HFF-Myc (cell line): ENCODE measurements around the gene FMOD.

Experiments
- DNase-seq: peaks from one replicate; pipeline ENCODE4 v3.0.0-alpha.2; 2011; ENCODE audit warnings: low read depth; ENCODE audit errors: extremely low read depth
- H3K4me3 ChIP-seq: replicated peaks from 2 replicates; pipeline ENCODE4 v1.5.1; 2011; ENCODE audit warnings: low read depth, mild to moderate bottlenecking, control low read depth, low read length
- CTCF ChIP-seq: IDR thresholded peaks from 2 replicates; pipeline ENCODE4 v1.5.1; 2012; ENCODE audit warnings: mild to moderate bottlenecking, low read depth, low read length, control low read depth; ENCODE audit errors: missing control alignments

Gene FMOD

GRCh38 chr1:203371288-203371687, 20.4 kb upstream of the FMOD start:
- no peak for TF ChIP-seq CTCF

DNA sequence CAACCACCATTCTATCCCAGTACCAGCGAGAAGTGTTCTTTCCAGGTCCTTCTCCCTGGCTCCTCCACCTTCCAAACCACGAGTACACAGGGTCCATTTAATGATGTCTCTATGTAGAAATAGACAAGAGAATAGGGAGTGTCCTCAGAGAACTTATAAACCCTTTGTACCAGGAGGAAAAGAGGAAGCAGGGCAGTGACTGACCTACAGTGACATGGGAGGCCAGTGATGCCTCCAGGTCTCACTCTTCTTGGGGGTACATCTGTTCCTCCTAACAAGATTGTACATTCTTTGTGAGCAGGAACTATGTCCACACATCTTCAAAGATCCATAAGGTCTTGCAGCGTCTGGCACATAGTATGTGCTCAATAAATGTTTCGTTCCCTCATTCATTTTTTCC, 18.7 kb upstream of the FMOD start:
- no peak overlapping the region for H3K4me3 ChIP-seq
- DNase-seq, result no peak

More at GRCh38 chr1:203371288-203371687, 20.4 kb upstream of the FMOD start:
- H3K4me3 ChIP-seq, result no peak overlapping the region
- no peak for DNase-seq

GRCh38 chr1:203368624-203369451, 17.9 kb upstream of the FMOD start:
- no peak overlapping the region for H3K4me3 ChIP-seq
- DNase-seq, result peak; percentile 58
- TF ChIP-seq CTCF, result peak; percentile 41

More for the DNA sequence above, 18.7 kb upstream of the FMOD start:
- TF ChIP-seq CTCF, result no peak

DNA sequence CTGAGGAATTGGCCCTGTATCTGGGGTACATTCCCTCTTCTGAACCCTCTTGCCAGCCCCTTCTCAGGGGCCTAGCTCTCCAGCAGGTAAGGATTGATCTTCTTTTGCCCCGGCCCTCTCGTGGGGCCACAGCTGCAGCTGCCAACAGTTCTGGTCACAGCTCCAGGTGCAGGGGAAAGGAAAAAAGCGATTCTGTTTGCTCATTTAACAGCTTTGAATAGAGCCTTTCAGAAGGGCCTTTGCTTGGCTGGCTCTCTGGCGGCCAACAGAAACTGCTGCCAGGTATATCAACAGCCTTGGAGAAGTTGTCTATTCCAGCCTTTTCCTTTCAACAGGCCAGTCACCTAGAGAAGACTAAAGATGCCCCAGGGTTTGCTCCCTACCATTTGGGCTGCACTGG, 16.1 kb upstream of the FMOD start:
- H3K4me3 ChIP-seq, result no peak overlapping the region
- no peak for DNase-seq
- no peak for TF ChIP-seq CTCF

GRCh38 chr1:203366476-203366875, 15.6 kb upstream of the FMOD start:
- TF ChIP-seq CTCF, result no peak
- H3K4me3 ChIP-seq, result no peak overlapping the region
- DNase-seq, result no peak

DNA sequence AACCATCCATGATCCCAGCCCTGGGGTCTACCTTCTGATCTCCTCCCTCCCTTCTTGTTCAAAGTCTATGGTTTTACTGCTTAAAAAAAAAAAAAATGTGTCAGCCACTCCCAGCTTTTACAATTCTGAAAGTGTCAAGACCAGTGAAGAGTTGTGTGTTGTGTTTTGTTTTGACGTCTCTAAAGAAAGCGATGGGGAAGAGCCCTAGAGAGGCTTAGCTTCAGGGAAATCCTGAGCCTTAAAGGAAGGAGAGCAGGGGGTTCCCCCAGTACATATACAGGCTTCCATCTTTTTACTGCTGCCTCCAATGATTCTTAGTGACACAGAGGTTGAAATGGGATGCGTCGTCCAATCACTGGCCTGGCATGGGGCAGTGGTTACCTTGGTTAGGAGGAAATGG, 13.9 kb upstream of the FMOD start:
- TF ChIP-seq CTCF, result no peak
- no peak for DNase-seq
- no peak overlapping the region for H3K4me3 ChIP-seq
